Activated naive CD4-positive, alpha-beta T cell (primary cell): Measurements from ENCODE around the gene SSBP2.
"Not testable (repeated sequence)": the region's sequence is repeated elsewhere in the genome, so short reads cannot be mapped to it uniquely, and the experiment has no call there.

ENCODE experiments used
- DNase-seq, 4 experiments: peaks; one replicate each; lab custom pipeline; 2025; lab: John Stamatoyannopoulos, UW

SSBP2 gene

DNA sequence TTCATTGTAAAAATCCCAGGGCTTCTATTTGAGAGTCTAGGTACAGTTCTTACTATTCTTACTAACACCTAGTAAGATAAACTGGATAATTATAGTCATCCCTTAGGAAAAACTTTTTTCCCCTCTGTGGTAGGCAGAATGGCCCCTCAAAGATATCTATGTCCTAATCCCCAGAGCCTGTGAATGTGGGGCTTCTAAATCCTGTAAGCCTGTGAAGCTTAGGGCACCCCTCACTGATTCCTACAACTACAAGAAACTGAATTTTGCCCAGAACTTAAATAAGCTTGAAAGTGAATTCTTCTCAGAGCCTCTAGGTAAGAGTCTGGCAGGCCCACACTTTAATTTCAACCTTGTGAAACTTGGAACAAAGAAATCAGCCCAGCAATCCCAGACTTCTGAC is 226.9 kb downstream of the SSBP2 start:
- no peak for DNase-seq

DNA sequence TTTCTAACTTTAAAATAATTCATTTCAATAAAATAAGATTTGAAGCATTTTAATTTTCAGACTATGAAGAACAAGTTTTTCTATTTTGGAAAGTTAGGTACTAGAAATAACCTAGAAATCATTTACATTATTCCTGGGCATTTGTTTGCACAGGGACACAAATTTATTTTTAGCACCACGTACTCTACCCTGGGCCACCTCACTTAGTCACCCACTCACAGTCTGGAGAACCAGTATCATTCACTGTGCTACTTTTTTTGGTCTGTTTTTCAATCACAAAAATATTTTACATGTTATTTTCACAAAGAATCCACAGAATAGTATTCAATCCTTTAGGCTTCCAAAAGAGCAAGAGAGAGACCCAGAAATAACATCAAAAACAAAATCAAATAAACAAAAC is 228.3 kb downstream of the SSBP2 start:
- DNase-seq = no peak

DNA sequence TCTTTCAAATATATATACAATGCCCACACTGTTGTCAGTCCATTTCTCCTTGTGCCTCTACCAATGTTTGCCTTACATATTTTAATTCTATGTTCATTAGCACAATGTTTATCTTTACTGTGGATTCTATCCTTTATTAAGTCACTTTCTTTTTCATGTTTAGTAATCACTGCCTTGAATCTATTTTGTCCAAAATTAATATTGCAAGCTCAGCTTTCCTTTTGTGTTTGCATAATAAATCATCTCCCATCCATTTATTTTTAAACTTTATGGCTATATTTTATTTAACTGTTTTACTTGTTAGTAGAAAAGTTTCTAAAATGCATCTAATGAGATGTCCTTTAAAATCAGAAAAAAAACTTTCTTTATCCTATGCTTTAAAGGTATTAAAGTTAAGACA is 230.1 kb downstream of the SSBP2 start:
- no peak for DNase-seq

DNA sequence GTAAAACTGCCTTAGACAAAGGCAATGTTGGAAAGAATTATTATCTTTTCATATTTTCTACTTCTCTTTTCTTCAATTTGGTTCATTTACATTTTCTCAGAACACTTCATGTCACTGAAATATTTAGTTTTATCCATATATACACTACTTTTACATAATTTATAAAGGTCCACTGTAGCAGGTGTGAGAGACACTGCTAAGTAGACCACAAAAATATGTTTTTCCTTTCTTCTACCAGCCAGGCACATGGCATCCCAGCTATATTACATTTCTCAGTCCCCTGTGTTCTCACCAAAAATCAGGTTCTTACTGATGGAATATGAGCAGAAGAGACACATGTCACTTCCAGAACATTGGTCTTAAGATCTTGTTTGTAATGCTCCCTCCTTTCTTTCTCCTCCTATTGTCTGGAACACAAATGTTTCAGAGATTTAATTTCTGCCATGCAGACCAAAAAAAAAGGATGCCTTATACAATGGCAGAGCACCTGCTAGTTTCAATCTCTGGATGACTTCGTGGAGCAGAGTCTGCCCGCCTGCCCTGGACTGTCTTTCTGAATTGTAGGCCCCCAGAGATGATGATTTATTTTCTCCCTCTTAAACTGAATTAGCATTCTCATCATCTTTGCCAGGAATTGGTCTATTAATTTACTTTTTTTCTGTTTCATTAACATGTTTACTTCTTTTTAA is 231.5 kb downstream of the SSBP2 start:
- DNase-seq = no peak

DNA sequence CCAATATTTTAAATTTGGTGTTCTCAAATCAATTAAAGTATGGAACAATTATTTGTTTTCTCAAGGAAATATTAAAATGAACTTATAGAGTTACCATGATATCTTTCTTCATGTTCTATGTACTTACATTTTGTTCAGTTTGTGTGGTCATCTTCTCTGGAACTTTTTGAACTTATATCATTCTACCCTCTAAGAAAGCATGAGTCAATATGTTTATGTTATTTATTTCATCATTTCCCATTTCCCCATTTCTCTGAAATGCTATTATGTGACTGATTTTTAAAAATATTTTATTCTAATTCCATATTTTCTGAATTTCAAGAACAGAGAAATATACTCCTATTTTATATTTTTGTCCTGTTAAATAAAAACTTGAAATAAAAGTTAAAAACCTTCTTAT is 233.4 kb downstream of the SSBP2 start:
- no peak for DNase-seq

DNA sequence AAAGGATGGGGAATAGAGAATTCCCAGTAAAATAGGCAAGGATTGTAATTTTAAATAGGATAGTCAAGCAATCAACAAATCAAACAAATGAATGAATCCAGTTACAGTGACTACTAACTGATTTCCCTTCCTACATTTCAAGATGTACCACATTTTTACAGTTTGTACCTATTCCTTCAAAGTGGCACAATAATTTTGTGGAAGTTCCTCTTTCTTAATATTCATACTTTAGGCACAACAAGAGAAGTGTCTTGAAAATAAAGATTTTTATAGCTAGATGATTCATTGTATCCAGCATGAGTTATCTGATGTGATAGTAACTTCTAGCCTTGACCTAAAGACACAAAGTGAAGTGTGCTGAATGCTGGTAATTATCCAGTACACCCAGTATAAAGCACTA is 234.8 kb downstream of the SSBP2 start:
- no peak for DNase-seq

DNA sequence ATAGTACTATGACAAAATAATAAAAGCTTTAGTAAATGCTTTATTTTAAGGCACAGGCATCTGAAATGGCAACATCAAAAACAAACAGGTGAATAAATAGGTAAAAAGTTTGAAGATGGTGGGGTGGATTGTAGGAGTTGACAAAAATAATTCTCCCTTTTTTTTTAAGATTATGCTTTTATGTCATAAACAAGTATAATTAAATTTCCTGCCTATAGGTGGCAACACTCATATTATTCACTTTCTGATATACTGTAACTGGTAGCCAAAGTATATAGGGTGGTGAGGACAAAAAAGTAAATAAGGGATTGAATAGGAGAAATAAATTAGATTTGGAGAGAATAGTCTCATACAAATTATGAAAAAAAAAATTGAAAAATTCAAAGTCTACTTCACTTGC is 236.9 kb downstream of the SSBP2 start:
- no peak for DNase-seq

DNA sequence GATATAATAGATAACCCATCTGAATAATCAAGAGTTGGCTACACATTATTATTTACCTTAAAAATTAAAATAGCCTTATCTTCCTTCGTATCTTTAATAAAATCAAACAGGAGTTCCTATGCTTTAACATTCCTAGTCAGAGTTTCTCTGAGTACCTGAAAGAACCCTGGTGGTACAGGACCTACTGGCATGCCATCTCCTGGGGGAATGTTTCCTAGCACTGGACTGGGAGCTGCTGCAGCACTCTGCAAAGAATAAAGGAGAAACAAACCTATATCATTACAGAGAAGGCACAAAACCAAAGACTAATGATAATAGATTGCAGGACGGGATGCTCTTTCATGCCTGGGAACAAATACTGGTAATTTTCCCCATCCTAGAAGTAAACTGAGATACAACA is 237.4 kb downstream of the SSBP2 start:
- no peak for DNase-seq

DNA sequence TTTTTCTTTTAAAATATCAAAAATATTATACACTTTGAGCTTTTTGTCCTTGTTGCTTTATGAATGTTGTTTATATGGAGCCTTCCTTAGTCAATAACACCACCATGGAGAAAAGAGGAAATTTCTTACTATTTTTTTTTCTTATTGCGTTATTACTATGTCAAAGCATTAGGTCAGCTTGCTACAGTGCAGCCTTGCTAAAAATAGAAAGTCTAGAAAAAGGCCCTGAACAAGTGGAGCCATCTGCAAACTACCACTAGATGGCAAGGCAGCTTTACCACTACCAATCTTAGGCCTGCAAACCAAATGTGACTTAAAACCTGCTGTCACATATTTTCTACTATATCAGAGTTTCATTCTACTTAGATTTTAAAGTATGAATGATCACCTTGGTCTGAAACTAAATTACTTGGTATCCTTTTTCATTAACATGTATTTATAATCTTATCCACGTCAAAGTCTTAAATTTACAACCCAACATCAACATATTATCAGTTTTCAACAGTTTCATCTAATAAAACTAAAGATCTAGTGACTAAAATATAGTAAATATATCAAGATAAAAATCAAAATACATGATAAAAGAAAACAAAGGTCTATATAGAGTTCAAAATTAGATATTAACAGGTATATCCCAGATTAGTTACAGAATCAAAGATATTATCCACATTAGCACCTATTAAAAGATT is 243.9 kb downstream of the SSBP2 start:
- DNase-seq = no peak

DNA sequence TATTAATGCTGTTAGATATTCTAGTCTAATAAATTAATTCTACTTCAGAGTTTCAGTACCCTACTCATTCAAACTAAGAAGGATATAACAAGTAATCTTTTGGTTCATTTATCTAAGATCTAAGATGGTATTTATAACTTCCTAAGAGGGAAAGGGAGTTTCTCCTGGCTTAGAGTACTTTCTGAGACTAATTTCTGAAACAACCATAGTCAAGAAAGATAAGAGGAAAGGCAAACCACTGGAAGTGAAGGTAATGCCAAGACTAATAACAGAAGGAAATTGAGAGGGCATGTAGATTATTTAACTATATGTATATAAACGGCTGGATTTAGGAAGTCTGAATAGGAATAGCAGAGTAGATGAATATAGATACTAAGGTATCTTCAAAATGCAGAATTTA is 244.5 kb downstream of the SSBP2 start:
- DNase-seq = no peak

DNA sequence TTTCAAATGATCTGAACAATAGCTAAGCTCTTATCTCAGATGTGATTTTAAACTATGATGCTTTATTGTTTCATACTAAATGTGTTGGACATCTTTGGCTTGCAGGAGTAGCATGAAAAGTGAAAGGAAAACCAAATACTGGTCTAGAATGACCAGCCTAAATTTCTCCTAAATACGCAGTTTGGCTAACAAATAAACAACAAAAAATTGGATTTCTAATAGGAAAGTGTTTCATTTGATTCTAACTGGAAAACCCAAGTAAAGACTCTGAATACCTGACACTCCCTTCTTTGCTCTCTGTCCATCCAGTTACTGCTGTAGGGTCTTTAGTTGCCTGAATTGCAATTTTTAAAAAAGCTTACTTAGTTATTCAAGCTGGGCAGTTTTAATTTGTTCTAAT is 245.2 kb downstream of the SSBP2 start:
- no peak for DNase-seq

DNA sequence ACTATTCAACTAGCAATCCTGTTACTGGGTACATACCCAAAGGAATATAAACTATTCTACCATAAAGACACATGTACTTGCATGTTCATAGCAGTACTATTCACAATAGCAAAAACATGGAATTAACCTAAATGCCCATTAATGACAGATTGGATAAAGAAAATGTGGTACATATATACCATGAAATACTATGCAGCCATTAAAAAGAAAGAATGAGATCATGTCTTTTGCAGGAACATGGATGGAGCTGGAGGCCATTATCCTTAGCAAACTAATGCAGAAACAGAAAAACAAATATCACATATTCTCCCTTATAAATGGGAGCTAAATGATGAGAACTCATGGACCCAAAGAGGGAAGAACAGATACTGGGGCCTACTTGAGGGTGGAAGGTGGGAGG is 247.3 kb downstream of the SSBP2 start:
- not testable (repeated sequence) for DNase-seq

DNA sequence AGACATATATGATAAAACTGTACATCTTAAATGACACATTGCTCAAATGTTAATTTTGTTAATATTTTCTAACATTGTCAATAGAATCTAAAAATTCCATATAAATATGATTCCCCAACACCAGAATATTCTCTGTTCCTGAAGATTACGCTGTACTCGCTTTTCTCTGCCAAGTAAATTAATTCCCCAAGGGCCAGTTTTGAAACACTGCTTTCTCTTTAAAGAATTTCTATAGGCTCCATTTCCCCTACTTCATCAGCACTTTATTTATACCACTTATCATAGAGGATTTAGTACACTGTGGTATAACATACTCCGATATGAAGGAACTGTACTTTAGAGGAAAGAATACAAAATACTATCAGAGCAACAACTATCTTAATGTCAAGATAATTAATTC is 255.6 kb downstream of the SSBP2 start:
- no peak for DNase-seq

DNA sequence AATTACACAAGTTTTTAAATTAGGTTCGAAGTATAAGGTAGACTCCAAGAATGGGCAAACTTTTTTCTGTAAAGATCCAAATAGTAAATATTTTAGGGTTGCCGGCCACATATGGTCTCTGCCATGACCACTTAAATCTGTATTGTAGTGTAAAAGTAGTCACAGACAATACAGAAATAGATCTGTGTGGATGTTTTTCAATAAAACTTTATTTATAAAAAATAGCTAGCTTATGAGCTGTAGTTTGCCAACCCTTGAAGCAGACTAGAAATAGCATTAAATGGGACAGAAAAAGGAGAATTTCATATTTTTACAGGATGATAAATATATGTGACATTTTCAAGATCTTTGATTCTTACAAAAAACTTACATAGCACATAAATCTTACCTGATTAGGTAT is 262.0 kb downstream of the SSBP2 start:
- DNase-seq = no peak

DNA sequence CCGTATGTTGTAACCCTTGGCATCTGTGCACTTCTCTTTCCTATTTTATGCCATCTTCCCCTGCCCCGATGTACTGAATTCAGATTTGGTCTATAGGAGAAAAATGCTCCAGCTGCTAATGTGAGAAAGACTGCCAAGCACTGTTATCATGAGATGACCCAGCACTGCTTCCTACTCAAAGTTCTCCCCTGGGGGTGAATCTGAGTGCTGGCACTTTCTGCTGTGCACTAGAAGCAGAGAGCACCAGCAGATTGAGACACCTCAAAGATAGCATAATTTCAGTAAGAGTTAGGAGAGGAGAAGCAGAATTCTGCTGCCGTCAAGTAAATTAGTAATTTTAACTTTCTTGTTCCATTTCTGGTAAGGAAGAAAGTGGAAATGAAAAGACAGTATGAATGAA is 264.2 kb downstream of the SSBP2 start:
- no peak for DNase-seq

DNA sequence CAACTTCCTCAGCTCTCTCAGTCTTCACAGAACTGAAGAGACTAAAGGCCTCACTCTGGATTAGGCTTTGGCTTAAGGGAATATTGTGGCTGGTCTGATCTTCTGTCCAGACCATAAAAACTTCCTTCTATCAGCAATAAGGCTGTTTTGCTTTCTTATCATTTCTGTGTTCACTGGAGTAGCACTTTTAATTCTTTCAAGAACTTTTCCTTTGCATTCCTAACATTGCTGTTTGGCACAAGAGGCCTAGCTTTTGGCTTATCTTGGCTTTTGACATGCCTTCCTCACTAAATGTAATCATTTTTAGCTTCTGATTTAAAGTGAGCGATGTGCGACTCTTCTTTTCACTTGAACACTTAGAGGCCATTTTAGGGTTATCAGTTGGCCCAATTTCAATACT is 268.3 kb downstream of the SSBP2 start:
- DNase-seq = no peak

DNA sequence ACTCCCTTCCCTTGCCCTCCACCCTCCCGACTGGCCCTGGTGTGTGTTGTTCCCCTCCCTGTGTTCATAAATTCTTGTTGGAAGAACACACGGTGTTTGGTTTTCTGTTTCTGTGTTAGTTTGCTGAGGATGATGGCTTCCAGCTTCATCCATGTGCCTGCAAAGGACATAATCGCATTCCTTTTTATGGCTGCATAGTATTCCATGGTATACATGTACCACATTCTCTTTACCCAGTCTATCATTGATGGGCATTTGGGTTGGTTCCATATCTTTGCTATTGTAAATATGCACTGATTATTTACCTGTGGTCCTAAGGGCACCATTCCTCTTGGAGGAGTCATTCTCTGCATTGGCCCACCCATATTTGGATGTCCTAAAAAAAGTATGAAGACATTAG is 277.5 kb downstream of the SSBP2 start:
- not testable (repeated sequence) for DNase-seq

DNA sequence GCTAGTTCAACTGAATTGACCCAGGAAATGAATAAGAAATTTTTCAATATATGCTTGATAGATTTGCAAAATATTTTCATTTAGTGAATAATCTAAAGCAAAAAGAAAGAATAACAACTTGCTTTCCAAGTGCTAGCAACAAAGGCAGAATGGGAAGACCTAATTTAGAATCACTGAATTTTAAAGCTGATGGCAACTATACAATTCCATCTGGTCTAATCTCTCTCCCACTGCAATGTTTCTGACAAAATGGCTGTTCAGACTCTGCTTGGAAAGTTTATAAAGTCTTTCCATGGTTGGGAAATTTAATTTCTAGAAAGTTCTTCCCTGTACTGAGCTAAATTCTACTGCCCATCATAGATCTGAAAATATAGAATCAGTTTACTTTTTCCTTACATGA is 281.2 kb downstream of the SSBP2 start:
- no peak for DNase-seq

DNA sequence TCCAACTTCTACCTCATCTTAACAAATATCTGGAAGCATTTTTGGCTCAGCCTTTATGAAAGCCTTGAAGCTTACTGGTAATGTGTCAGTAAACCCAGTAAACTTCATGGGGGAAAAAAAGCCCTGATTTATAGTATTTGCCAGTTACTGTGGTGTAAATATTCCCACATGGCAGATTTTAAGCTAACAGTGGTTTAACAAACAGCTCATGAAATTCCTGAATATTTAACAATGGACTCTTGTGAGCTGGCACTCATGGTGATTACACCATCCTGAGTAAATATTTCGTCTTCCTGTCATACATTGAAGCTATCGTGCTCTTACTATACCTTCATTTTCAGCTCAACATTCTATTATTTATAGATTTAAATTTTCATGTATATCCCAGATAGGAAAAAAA is 300.0 kb downstream of the SSBP2 start:
- no peak for DNase-seq

DNA sequence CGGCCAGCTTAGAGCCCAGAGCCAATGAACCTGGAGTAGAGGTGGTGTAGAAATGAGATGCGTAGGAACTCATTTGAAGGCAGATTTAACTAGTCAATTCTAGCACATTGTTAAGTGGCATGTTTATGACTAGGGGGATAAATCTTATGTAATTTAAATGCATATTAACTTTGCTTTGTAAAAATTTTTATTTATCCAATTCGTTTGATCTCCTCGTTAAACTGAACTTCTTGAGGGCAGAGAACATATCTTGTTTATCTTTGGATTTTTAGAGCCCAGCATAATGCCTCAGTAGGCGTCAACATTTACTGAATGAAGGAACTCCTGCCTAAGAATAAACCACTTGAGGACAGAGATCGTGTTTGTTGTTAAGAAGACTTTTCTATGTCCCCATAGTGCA is 315.9 kb downstream of the SSBP2 start:
- no peak for DNase-seq

DNA sequence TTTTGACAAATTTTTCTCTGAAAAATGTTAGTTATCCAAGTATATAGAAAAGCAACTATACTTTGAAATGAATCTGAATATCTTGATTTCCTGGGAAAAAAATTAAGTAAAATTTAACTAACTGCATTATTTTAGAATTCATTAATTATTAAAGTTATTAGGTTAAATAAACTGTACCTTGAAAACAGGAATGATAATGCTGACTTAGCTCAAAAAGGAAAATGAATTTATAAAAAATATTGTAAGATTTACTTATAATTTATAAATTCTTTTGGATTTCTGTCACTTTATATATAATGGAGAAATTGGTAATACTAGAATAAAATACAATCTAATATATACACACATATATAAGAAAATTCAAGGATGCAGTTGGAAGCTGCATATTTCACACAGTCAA is 320.9 kb downstream of the SSBP2 start:
- no peak for DNase-seq

DNA sequence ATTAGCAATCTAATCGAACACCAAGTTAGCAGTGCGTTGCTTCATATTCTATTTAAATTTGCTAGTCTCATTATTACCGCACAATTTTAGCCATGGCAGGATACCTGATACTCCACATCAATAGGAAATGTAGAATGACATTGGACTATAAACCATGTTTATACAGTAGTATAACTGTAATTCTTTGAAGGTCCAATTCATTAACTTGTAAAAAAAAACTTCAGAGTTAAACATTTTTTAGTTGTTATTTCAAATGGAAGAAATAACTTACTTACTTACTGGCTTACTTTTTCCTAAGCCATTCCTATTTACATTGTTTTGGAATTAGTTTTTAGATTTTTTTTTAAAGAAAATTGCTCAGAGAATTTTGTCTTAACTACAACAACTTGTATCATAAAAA is 321.5 kb downstream of the SSBP2 start:
- DNase-seq = no peak

DNA sequence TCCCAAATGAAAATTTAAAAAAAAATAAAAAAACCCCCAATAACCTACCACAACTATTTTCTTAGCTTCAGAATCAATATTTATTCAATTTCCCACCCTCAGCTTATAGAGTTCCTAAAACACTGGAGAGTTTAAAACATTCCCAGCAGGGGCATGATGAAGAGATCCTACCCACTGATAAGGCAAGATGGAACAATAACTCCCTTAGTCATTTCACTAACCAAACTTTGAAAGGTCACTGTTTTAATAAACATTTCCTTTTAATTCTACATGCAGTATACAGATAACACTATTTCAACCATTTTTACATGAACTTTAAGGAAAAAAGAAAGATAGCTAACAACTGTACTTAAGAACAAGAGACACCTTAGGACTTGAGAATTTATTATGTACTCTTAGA is 322.0 kb downstream of the SSBP2 start:
- no peak for DNase-seq

DNA sequence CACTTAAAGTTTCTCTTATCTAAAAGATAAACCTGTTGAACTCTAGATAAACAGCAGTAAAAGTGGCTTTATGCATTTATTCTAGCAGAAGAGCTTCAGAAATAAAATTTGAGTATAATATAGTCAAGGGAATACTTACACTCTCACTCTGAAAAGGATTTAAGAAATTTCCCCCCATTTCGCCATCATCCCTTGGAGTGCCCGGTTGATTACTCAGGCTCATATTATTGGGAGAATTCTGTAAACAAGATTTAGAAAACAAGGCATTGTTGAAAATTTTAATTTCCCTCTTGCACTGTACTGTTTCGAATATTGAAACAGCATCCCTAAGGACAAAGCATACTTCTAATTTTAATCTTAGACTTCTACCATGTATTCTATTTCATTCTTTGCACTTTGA is 322.5 kb downstream of the SSBP2 start:
- DNase-seq = no peak
